Gastroesophageal sphincter (tissue), 4 donors: Measurements from ENCODE around the gene PPFIA4. TPM values are rescaled to one million over a fixed set of nuclear protein-coding genes. Genes with fewer than 3 reads are reported as not detected.

ENCODE experiments used
- ATAC-seq: fragments of 150-250 bp; one replicate; pipeline ENCODE4 v1.9.1; 2016; ENCODE audit warnings: mild to moderate bottlenecking, moderate library complexity
- H3K27ac ChIP-seq, 4 donors: fragments of 200-600 bp; sonication (generic) in 3 of 4; 1 replicate in 3 of 4; 2 replicates in 1 of 4; pipeline ENCODE4 v1.5.1; 2016 to 2019
- H3K27me3 ChIP-seq: fragments of 200-600 bp; sonication (generic); one replicate; pipeline ENCODE4 v1.5.1; 2019
- H3K36me3 ChIP-seq, 2 donors: fragments of 200-600 bp; sonication (generic); one replicate each; pipeline ENCODE4 v1.5.1; 2019; ENCODE audit warnings: control low read depth in 1 of 2
- H3K4me1 ChIP-seq, 3 donors: fragments of 200-600 bp; sonication (generic); 1 replicate in 2 of 3; 2 replicates in 1 of 3; pipeline ENCODE4 v1.5.1; 2016 to 2019; ENCODE audit warnings: control low read depth in 2 of 3
- H3K4me3 ChIP-seq, 2 donors: fragments of 200-600 bp; sonication (generic); one replicate each; pipeline ENCODE4 v1.5.1; 2019; ENCODE audit warnings: mild to moderate bottlenecking in 1 of 2, moderate library complexity in 1 of 2
- H3K9me3 ChIP-seq, 3 donors: fragments of 200-600 bp; sonication (generic); one replicate each; pipeline ENCODE4 v1.5.1; 2017 to 2019; ENCODE audit warnings: control low read depth in 2 of 3
- EP300 ChIP-seq: sonication (generic); formaldehyde crosslinking; IDR thresholded peaks from one replicate; pipeline ENCODE4 v1.6.1; 2017; ENCODE audit warnings: antibody characterized with exemption, mild to moderate bottlenecking
- POLR2A ChIP-seq, 2 donors: fragments of 450-650 bp; IDR thresholded peaks; one replicate each; pipeline ENCODE4 v1.6.1; 2017; ENCODE audit warnings: antibody characterized with exemption in 2 of 2, mild to moderate bottlenecking in 2 of 2, moderate library complexity in 1 of 2
- POLR2AphosphoS5 ChIP-seq: sonication (generic); formaldehyde crosslinking; IDR thresholded peaks from one replicate; pipeline ENCODE4 v1.6.1; 2017; ENCODE audit warnings: antibody characterized with exemption
- WGBS, 2 donors: methylation state at CpG; one replicate each; pipeline ENCODE4 v1.1.5; 2018; ENCODE audit warnings: low coverage in 1 of 2; 5-methylcytosine and 5-hydroxymethylcytosine counted together
- total RNA-seq, 4 donors: library from RNA; depleted of rRNA; stranded (reverse); fragments of >200 nt; gene quantifications; one replicate each; pipeline ENCODE4 v1.1.0, GENCODE V29; 2016
- TF ChIP-seq, protein P1 (sequence below), 4 experiments: fragments of 200-600 bp in 2 of 4; fragments of 450-650 bp in 2 of 4; sonication (generic) in 1 of 4; IDR thresholded peaks; one replicate each; pipeline ENCODE4 v1.5.1; 2017 to 2019; ENCODE audit warnings: antibody characterized with exemption in 4 of 4, mild to moderate bottlenecking in 2 of 4, moderate library complexity in 2 of 4

Gene PPFIA4
- total RNA-seq, 4 donors from 2014 or later, result 0.81 to 10.5 (median 1.7) TPM

DNA sequence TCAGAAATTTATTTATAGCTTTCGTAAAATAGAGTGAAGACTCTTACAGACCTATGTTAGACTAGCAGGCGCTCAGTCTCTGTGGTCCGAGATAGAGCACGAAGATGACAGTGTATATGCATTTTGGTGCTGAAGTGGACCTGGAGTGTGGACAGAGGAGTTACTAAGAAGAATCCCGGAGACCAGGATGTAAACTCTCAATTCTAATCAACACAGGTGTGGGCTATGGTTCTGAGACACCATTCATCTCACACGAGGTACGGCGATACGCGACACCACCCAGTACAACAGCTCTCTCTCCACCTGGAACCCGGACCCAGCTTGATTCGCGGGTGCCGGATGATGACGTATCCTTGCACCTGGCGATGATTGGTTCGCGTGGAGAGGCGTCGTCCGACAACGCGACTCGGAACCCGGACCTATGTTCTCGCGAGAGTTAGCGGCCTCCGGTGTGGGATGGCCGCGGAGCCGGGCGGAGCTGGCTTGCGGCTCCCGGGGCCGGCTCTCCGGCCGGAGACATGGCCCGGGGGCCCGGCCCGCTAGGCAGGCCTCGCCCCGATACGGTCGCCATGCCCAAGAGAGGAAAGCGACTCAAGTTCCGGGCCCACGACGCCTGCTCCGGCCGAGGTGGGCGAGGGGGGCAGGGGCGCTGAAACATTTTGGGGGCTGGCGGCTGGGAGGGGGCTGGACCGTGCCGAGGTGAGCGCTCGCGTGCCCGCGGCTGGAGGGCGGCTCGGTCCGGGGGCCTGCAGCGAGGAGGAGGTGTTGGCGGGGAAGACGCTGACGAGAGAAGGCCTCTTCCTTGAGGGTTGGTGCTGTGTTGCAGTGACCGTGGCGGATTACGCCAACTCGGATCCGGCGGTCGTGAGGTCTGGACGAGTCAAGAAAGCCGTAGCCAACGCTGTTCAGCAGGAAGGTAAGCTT lies 19.1 kb upstream of the PPFIA4 start, which contains the start of gene TMEM183A:
Gene TMEM183A (plus strand): TSS at position 427 of the 924 bp plus-strand sequence. CDS start 92 bp downstream, at position 519.
- ATAC-seq, result peak; percentile 98
- peaks cover 0 to 34% of the 10 kb centered on the region in 2 donors for H3K36me3 ChIP-seq
- 0% methylated on average over 5 to 25 of the region's 78 CpGs for WGBS, 2 donors
- TF ChIP-seq POLR2A (IDR thresholded peaks at IDR 0.05) (peak; percentile 86), POLR2AphosphoS5 (peak; percentile 97)
- TF ChIP-seq, protein P1, sequence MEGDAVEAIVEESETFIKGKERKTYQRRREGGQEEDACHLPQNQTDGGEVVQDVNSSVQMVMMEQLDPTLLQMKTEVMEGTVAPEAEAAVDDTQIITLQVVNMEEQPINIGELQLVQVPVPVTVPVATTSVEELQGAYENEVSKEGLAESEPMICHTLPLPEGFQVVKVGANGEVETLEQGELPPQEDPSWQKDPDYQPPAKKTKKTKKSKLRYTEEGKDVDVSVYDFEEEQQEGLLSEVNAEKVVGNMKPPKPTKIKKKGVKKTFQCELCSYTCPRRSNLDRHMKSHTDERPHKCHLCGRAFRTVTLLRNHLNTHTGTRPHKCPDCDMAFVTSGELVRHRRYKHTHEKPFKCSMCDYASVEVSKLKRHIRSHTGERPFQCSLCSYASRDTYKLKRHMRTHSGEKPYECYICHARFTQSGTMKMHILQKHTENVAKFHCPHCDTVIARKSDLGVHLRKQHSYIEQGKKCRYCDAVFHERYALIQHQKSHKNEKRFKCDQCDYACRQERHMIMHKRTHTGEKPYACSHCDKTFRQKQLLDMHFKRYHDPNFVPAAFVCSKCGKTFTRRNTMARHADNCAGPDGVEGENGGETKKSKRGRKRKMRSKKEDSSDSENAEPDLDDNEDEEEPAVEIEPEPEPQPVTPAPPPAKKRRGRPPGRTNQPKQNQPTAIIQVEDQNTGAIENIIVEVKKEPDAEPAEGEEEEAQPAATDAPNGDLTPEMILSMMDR (IDR thresholded peaks at IDR 0.05), result no peak
- H3K27ac ChIP-seq, result peak within 1 kb of the TSS; percentile 66 to 96 (median 90)
- peaks cover 6 to 37% (median 13%) of the 10 kb centered on the region in 3 donors for H3K4me1 ChIP-seq
- no peaks in the 10 kb centered on the region for H3K9me3 ChIP-seq
- H3K27me3 ChIP-seq, result no peaks in the 10 kb centered on the region
- H3K4me3 ChIP-seq, result peak within 1 kb of the TSS; percentile 64 to 79

GRCh38 chr1:203009185-203009584 lies 17.1 kb upstream of the PPFIA4 start:
- H3K27ac ChIP-seq, result no peak overlapping the region
- H3K9me3 ChIP-seq, result no peaks in the 10 kb centered on the region
- H3K27me3 ChIP-seq, result no peaks in the 10 kb centered on the region
- TF ChIP-seq POLR2A (IDR thresholded peaks at IDR 0.05) (no peak), EP300 (no peak), POLR2AphosphoS5 (no peak)
- TF ChIP-seq, protein P1 (IDR thresholded peaks at IDR 0.05), result no peak
- no peak for ATAC-seq
- H3K4me1 ChIP-seq, result peaks cover 6 to 37% (median 13%) of the 10 kb centered on the region in 3 donors
- no peak overlapping the region for H3K4me3 ChIP-seq
- WGBS, 2 donors, result 61 to 76% methylated on average over 3 of the region's 3 CpGs
- peaks cover 0 to 54% of the 10 kb centered on the region in 2 donors for H3K36me3 ChIP-seq

DNA sequence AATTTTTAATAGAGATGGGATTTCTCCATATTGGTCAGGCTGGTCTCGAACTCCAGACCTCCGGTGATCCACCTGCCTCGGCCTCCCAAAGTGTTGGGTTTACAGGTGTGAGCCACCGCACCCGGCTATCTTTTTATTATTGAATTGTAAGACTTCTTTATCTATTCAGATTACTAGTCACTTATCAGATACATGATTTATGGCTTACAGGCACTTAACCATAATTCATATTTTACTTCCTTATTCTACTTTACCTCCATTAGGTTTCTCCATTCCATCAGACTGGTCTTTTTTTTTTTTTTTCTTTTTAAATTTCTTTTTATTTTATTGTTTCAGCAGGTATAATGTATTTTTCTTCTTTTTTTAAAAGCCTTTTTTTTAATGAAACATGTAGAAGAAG lies 14.7 kb upstream of the PPFIA4 start:
- Histone ChIP-seq H3K36me3 (peaks cover 6 to 78% of the 10 kb centered on the region in 2 donors), H3K27me3 (no peaks in the 10 kb centered on the region), H3K4me3 (no peak overlapping the region), H3K27ac (no peak overlapping the region), H3K9me3 (no peaks in the 10 kb centered on the region), H3K4me1 (peaks cover 6 to 32% (median 13%) of the 10 kb centered on the region in 3 donors)
- TF ChIP-seq POLR2AphosphoS5 (no peak), EP300 (no peak), POLR2A (IDR thresholded peaks at IDR 0.05) (no peak)
- TF ChIP-seq, protein P1 (IDR thresholded peaks at IDR 0.05), result no peak
- 95 to 97% methylated on average over 5 of the region's 5 CpGs for WGBS, 2 donors
- no peak for ATAC-seq

GRCh38 chr1:203017061-203017460 lies 9.2 kb upstream of the PPFIA4 start:
- no peaks in the 10 kb centered on the region for H3K27me3 ChIP-seq
- no peak overlapping the region for H3K27ac ChIP-seq
- WGBS, 2 donors, result 97 to 100% methylated on average over 1 to 4 of the region's 4 CpGs
- no peak overlapping the region for H3K4me3 ChIP-seq
- no peak for ATAC-seq
- H3K9me3 ChIP-seq, result no peaks in the 10 kb centered on the region
- TF ChIP-seq, protein P1 (IDR thresholded peaks at IDR 0.05), result no peak
- no peak for TF ChIP-seq EP300
- no peak for TF ChIP-seq POLR2A (IDR thresholded peaks at IDR 0.05)
- no peak for TF ChIP-seq POLR2AphosphoS5
- no peaks in the 10 kb centered on the region for H3K4me1 ChIP-seq
- peaks cover 15 to 100% of the 10 kb centered on the region in 2 donors for H3K36me3 ChIP-seq
